NCI-H774 (cell line): ENCODE results near the gene ADSS2.

Experiments
- DNase-seq: peaks from one replicate; lab custom pipeline; 2025; lab: John Stamatoyannopoulos, UW

Gene ADSS2

DNA sequence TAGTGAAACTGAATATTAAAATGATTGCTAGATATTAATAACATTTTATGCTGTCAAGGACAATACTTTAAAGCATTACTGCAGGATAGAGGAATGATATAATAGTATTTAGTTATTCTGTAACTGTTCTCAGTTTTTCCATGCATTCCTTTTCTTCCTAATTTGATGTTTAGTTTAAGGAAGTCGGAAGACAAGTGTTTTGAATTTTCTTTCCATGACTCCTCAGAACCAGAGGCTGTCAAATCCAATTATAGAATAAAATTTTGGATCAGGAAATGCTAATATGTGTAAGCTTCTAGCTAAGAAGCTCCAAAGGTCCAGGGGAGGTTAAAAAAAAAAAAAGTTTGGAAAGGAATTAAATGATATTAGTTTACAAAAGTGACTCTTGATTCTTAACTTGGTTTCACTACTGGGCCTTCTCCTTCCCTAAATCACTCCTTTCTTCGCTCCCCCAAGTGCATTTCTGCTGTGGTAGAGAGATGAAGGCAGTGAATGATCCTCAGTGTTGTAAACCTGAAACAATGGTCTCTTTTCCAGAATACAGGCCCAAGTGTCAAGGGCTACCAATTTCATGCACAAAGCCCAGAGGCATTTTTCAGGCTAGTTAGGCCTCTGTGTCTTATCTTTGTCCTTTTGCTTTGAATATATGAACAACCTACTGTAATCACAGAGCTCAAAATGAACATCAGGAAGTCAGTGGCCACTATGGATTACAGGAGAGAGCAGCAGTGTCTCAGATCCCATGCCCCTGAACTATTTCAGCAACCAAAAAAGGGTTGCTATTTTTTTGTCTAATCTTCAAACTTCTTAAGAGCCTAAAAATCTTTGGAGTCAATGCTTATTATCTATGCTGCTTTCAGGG lies 6.2 kb downstream of the ADSS2 start:
- DNase-seq = no peak

DNA sequence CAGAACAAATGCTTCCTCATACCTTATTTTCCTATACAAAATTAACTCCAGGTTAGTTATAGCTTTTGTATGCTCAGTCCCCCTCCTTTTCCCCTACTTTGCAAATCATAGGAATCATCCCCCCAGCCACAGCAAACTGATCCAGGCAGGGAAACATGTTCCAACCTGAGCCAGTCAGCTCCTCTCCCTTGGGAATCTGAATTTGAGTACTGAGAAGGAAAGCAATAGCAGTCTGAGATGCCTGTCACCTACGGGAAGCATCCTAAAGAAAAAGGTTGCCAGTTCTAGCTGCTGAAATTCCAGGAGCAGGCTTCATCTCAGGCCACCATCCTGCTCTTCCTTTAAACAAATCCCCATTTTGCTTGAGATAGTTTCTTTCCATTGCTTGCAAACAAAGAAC lies 6.9 kb downstream of the ADSS2 start:
- no peak for DNase-seq

DNA sequence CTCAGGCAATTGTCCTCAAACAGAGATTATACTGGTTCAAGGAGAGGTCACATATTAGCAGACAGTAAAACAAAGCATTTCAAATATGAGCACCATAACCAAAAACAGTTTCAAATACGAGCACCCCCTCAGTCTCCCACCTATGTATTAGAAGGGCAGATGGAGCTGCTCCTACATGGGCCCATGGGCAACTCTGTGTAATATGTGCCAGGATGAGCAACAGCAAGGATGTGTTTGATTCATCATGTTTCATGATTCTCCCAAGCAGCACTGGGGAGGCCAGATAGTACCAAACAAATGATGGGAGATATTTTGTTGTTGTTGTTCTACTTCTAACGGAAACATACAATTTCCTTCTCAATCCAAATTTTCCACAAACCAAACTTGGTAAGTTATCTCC lies 8.9 kb downstream of the ADSS2 start:
- DNase-seq = no peak

DNA sequence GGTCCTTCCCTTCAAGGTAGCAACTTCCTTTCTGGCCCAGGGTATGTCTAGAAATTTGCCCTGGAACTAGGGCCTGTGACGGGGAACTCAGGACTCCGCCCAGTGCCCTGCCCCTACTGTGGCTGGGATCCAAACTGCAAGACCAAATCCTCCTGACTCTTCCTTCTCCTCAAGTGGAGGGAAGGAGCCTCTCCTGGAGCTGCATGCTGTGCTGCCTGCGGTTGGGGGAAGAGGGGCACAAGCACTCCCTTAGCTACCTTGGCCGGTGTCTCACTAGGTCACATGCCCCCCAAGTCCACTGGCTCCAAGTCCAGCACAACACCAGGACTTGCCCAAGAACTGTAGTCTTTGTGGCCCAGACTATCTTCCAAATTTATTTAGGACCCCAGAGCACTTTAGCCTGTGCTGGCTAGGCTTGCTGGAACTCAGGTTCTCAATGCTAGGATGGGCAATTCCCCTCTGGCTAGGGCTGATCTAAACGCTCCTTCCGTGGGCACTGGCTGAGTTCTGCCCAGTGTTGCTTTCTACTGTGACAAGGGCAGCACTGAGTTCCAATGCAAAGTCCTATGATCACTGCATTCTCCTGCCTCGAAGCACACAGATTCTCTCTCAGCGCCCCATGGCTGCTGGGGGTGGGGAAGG lies 12.2 kb downstream of the ADSS2 start:
- no peak for DNase-seq

DNA sequence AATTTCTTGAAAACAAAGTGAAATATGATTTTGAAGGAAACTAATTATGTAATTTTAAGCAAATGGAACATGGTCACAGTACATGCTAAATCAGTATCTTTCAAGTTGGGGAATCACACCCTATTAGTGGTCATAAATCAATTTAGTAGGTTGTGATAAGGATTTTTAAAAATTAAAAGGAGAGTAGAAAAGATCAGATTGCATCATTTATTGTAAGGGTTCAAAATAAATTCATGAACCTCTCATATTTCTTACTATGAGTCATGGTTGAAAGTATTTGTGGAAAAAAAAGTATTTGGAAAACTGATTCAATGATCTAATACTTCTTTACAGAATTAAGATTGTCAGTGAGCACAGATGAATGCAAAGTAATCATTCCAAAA lies 14.6 kb downstream of the ADSS2 start:
- DNase-seq = no peak

DNA sequence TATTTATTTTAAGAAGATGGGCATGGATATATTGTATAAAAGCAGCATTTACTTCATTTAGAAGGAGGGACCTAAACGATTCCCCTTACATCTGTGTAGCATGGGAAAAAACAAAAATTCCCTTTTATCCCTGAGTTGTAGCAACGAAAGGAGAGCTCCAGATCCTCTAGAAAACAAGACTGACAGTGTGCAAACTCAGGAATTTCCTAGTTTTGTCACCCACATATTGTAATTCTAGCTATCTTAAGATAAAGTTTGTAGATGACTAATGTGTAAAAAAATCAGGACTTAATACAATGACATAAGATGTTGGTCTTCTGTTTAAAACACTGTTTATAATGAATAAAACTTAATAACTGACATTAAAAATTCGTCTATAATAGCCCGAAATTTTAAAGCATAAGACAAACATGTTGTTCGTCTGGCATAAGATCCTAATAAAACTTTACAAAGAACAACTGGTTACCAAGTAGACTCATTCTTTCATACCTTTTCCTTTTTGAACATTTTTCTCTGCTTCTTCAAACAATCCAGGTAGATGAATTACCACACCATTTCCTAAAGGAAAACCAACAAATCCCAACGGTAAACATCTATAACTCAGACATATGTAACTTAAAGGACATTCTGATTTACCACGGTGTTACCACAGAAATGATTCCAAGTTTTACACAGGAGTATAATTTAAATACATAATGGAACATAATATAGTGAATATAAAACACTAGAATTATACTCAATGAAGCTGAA lies 15.2 kb downstream of the ADSS2 start:
- no peak for DNase-seq

DNA sequence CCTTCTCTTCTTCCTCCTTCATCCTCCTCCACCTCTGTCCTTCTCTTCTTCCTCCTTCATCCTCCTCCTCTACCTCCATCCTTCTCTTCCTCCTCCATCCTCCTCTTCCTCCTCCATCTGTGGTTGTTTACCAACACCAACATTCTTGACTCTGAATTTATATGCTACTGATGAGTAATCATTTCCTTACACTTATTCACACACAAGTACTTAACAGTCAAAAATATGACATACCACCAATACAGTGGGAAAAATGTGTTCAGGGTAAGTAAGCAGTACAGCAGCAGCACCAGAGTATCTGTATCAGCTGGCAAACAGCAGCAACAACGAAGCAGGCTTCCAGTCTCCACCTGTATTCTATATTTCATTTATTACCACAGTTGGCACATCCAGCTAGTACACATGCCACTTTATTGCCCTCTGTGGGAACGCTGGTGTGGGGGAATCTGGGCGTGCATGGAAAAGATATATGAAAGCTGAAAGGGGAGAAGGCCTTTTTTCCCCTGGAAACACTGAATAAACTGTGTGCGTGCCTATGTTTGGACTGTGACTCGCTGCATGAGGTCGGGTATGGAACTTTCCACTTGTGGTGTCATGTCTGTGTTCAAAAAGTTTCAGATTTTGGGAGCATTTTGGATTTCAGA lies 16.0 kb downstream of the ADSS2 start:
- DNase-seq = no peak

DNA sequence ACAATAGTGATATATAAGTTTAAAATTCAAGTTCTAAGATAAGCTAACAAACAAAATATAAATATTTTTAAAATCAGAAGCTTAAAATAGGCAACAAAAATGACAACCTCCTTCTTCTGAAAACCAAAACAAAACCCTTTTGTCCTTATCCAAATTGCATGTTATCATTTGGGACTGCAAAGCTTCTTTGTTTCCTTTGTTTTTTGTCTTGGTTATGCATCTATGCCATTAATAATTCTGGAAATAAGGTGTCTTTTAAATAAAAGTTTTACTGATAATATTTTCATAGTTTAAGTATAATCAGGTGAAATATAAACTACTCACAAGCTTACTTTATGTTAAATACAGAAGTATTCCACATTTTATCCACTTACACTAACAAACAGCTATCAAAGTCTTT lies 20.5 kb downstream of the ADSS2 start:
- no peak for DNase-seq

DNA sequence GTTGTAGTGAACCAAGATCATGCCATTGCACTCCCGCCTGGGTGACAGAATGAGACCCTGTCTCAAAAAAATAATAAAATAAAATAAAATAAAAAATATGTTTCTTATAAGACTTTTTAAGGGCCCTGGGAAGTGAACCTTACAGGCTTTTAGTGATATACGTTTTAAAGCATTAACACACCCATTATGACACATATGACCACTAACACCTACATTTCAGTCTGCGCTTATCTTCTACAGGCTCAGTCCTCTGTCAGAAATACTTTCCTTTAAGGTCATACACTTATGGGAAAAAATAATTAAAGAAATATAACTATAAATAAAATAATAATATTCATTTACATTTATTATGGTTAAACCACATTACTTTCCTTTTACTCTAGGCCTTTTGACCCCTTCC lies 21.9 kb downstream of the ADSS2 start:
- no peak for DNase-seq

DNA sequence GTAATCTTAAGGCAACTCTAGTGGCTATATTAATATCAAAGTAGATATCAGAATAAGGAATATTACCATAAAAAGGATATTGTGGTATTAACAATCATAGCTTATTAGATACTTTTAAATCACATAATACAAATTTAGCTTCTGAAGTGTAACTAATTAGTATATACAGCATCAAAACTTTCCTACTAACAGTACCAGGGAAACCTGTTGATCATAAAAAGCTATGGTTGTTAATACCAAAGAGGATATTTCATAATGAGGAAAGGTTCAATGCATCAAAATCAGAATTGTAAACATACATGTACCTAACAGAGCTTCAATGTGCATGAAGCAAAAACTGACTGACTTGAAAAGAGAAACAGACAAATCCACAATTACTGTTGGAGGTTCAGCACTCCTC lies 24.1 kb downstream of the ADSS2 start:
- no peak for DNase-seq

DNA sequence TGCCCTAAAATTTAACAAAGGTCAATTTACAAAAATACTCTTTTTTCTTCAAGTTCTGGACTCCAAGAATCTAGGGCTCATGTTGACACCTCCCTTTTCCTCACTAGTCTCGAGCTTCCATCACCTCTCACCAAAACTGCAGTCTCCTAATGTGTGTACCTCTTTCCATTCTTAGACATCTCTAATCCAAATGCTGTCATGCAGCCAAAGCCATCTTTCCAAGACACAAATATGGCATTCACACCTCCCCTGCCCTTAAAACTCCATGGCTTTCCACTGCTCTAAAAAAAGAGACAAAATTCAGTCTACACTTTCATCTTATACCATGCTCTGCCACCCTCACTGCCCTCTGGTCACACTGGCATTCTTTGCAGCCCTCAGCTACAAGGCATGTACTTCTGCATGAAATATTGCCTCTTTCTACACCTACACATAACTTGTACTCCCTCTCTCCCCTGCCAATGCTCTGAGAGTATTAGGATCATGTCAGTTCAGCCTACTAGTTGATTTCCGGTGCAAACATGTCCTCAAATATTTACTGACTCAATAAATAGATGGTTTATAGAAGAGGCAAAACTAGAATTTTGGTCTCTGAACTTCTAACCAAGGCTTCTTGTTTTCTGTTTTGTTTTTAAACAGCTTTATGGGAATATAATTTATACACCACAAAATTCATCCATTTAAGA lies 26.9 kb downstream of the ADSS2 start:
- no peak for DNase-seq

DNA sequence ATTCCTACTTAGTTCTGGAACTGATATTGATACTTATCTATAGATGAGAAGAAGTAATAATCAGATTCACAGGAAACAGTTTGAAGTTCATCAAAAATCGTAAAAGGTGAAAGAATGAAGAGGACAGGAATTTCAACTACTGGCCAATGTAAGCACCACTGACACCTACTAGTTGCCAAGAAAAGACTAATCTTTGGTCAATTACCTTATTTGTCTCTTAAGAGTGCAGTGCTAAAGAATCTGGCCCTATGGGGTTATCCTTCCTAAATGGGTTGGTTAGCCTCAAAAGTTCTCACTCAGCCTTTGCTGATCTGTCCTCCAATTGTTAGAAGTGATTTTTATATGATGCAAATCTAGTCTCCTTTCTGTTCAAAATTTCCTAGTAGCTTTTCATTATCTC lies 29.5 kb downstream of the ADSS2 start:
- DNase-seq = no peak

DNA sequence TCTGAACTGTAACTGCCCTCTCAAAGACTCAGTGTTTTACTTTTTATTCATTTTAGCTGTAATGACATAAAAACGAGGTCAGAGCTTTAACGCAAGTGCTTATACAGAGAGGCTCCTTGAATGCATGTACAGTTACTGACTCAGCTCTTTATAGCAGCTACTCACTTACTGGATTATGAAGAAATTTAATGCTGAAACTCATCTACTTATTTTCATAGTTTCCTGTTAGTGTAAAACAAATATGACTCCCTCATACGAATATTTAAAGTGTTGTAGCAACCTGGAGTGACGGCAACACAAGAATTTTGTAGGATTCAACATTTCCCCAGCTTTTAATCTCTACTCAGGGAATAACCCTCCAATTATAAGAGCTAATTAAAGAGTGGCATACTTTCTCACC lies 32.7 kb downstream of the ADSS2 start:
- no peak for DNase-seq

DNA sequence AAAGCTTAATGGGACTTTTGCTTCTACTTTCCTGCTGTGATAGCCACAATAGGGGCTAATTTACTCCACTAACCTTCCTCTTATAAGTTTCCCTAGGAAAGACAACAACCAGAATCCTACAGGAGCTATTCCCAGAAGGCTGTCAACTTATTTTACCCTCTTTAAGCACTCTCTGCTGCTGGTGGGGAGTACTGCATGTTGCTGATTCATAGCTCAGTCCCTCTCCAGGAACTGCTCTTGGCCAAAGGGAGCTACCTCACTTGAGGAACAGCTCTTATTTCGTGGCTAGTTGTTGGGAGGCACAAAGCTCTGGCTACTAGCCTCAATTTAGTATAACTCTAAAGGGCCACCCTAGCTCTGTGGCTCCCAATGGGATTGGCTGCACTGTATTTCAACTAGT lies 37.2 kb downstream of the ADSS2 start:
- DNase-seq = no peak

DNA sequence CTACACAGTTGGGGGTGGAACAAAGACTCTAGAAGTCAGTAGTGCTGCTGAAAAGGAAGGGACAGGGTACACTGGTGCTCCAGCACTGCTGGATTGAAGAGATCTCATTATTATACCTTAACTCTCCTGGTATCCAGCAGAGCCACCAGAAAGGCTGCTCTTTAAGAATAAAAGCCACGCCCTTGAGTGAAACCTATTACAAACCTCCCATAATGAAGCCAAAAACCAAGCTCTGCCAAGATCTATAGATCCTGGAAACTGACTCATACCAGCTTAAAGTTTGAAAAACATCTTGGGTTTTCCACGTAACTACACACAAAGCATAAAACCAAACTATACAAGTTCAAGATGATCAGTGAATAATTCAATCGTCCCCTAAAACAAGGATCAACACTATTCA lies 38.0 kb downstream of the ADSS2 start:
- DNase-seq = no peak

DNA sequence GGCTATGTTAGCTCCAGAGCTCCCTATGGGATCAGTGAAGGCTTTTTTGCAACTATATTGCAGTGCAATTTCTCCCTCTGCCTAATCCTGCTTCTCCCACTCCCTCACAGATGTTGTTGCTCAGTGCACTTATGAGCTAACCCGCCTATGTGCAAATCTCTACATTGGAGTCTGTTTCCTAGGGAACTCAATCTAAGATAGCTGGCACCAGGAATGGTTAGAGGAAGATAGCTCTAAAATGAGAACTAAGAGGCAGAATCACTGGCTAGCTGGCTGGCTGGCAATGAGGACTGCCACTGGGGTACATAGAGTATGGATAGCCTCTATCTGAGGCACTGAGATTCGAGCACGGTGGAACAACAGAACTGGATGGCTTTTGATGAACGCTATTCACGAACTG lies 39.5 kb downstream of the ADSS2 start:
- DNase-seq = no peak

DNA sequence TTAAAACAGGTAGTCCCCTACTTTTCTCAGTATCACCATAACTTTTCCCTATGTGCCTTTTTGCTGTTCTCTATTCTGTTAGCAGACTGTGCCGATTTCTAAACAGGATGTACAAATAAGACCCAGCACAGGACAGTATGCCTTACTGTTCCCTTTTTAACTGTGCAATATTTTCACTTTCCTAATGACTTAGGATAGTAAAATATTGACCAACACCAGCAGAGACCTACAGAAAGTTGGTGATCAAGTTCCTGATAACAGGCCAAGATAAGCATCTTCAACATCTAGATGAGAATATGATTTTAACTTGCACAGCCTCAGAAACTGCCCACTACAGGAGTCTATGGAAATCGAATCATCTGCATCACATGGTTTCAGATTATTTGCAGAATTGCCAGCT lies 42.0 kb downstream of the ADSS2 start:
- no peak for DNase-seq

DNA sequence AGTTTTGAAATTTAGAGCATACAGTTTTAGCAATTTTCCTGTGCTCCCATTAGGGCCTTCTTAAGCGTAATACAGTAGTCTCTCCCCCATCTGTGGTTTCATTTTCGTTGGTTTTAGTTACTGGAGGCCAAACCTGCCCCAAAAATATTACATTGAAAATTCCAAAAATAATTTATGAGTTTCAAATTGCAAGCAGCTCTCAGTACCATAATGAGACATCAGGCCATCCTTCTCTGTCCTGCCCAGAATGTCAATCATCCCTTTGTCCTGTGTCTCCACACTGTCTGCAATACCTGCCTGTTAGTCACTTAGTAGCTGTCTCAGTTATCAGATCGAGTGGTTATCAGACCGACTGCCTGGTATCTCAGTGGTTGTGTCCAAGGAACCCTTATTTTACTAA lies 45.4 kb downstream of the ADSS2 start:
- no peak for DNase-seq

DNA sequence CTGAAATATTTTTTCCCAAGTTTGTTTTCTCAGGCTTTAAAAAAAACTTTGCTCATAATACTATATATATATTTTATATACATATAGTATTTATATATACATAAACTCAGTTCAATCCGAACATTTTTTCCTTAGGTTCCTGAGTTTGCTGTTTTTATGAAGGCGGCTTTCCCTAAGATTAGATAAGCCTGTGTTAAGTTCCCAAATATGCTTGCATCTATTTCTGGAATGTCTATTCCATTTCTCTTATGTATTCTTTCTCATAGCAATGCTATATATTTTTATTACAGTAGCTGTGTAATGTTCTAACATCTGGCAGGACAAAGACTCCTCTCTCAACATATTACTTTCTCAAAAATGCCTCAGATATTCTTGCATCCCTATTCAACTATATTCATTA lies 45.9 kb downstream of the ADSS2 start:
- DNase-seq = no peak

DNA sequence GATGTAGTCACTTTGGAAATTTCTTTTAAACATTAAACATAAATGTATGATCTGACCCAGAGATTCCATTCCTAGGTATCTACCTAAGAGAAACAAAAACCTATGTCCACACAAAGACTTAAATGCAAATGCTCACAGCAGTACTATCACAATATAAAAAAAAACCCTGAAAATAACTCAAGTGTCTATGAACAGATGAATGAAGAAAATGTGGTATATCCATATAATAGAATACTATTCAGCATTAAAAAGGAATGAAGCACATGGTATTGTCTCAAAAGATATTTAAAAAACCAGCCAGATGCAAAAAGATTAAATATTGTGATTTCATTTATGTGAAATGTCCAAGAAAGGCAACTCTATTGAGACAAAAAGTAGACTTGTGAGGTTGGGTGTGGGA lies 48.3 kb downstream of the ADSS2 start:
- no peak for DNase-seq

DNA sequence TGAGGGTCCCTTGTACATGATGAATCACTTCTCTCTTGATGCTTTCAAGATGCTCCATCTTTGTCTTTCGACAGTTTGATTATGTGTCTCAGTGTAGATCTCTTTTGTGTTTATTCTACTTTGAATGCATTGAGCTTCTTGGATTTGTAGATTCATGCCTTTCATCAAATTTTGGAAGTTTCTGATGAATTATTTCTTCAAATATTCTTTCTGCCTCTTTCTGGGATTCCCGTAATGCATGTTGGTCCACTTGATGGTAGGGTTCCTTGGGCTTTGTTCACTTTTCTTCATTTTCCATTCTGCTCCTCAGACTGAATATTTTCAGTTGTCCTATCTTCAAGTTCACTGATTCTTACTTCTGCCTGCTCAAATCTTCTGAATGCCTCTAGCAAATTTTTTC lies 50.7 kb downstream of the ADSS2 start:
- no peak for DNase-seq

DNA sequence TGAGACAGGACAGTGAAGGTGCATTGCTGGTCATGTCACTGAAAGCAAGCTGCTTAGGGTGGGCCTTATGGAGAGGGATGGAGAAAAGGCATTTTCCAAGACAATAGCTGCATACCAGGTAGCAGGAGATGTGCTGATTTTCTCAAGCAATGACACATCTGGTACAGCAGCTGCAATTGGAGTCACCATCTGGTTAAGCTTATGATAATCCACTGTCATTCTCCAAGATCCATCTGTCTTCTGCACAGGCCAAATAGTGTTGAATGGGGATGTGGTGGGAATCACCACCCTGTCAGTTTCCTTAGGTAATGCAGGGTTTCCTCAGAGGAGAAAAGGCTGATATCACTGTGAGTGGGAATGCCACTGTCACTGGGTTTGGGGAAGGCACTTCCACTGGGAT lies 54.6 kb downstream of the ADSS2 start:
- no peak for DNase-seq
